CD14-positive monocyte (primary cell): ENCODE results near the gene FHIT. TPM values are rescaled to one million over a fixed set of nuclear protein-coding genes. Genes with fewer than 3 reads are reported as not detected.

Experiments used
- DNase-seq, 3 donors: peaks; one replicate each; pipeline ENCODE4 v3.0.0-alpha.2; 2011 to 2022
- H2AFZ ChIP-seq: 2 replicates; pipeline ENCODE4 v1.6.0; 2012; ENCODE audit warnings: mild to moderate bottlenecking, low read depth, low read length, inconsistent platforms; ENCODE audit not compliant: insufficient read depth, poor library complexity, severe bottlenecking
- H3K27ac ChIP-seq, 2 donors: 1 replicate in 1 of 2; 2 replicates in 1 of 2; pipeline ENCODE4 v1.5.1; 2012 to 2013; ENCODE audit warnings: low read length in 2 of 2, control low read depth in 1 of 2, inconsistent platforms in 1 of 2, low read depth in 1 of 2, mild to moderate bottlenecking in 1 of 2
- H3K27me3 ChIP-seq, 2 donors: one replicate each; pipeline versions ENCODE4 v1.6.0 to v1.6.1; 2011 to 2013; ENCODE audit warnings: low read length in 2 of 2; ENCODE audit not compliant: control insufficient read depth in 2 of 2, insufficient read depth in 2 of 2
- H3K36me3 ChIP-seq, 2 donors: replicated peaks in 1 of 2; 1 replicate in 1 of 2; 2 replicates in 1 of 2; pipeline versions ENCODE4 v1.5.1 to v1.6.1; 2012 to 2013; ENCODE audit warnings: low read length in 2 of 2, control low read depth in 1 of 2, inconsistent platforms in 1 of 2, mild to moderate bottlenecking in 1 of 2; ENCODE audit not compliant: insufficient read depth in 2 of 2, control insufficient read depth in 1 of 2
- H3K4me1 ChIP-seq, 2 donors: 1 replicate in 1 of 2; 2 replicates in 1 of 2; pipeline versions ENCODE4 v1.5.1 to v1.6.1; 2012 to 2013; ENCODE audit warnings: low read length in 2 of 2, control low read depth in 1 of 2, inconsistent platforms in 1 of 2, mild to moderate bottlenecking in 1 of 2, moderate library complexity in 1 of 2; ENCODE audit not compliant: insufficient read depth in 2 of 2, control insufficient read depth in 1 of 2
- H3K4me2 ChIP-seq: replicated peaks from 2 replicates; pipeline ENCODE3; 2012; ENCODE audit warnings: low read length, moderate library complexity, mild to moderate bottlenecking; ENCODE audit not compliant: poor library complexity, severe bottlenecking; ENCODE audit errors: extremely low read depth
- H3K4me3 ChIP-seq, 3 experiments: fragments of 200-600 bp in 1 of 3; sonication (generic) in 1 of 3; replicated peaks in 1 of 3; 1 replicate in 2 of 3; 2 replicates in 1 of 3; pipeline ENCODE4 v1.5.1; 2011 to 2013; ENCODE audit warnings: low read length in 3 of 3, mild to moderate bottlenecking in 3 of 3, control low read depth in 2 of 3, low read depth in 2 of 3, inconsistent platforms in 1 of 3, moderate library complexity in 1 of 3
- H3K79me2 ChIP-seq: 2 replicates; pipeline ENCODE4 v1.6.0; 2012; ENCODE audit warnings: mild to moderate bottlenecking, control low read depth, inconsistent platforms, low read length, moderate library complexity; ENCODE audit not compliant: insufficient read depth
- H3K9ac ChIP-seq: 2 replicates; pipeline ENCODE4 v1.6.0; 2017; ENCODE audit warnings: low read length, mild to moderate bottlenecking; ENCODE audit not compliant: insufficient read depth, poor library complexity, severe bottlenecking
- H3K9me3 ChIP-seq, 2 donors: replicated peaks in 1 of 2; 1 replicate in 1 of 2; 2 replicates in 1 of 2; pipeline versions ENCODE4 v1.5.1 to v1.6.1; 2012 to 2013; ENCODE audit warnings: low read length in 2 of 2, control low read depth in 1 of 2; ENCODE audit not compliant: control insufficient read depth in 1 of 2, insufficient read depth in 1 of 2
- H4K20me1 ChIP-seq: 2 replicates; pipeline ENCODE4 v1.6.0; 2012; ENCODE audit warnings: mild to moderate bottlenecking, low read length, control low read depth, moderate library complexity; ENCODE audit not compliant: insufficient read depth
- H3K27ac Mint-ChIP-seq, 7 donors: one replicate each; pipeline ENCODE4 v1.8.0; 2020; ENCODE audit warnings: mild to moderate bottlenecking in 7 of 7, mixed read lengths in 7 of 7, moderate library complexity in 6 of 7, inconsistent platforms in 2 of 7
- H3K27me3 Mint-ChIP-seq, 3 donors: one replicate each; pipeline ENCODE4 v1.8.0; 2021 to 2022; ENCODE audit warnings: low read depth in 3 of 3, mild to moderate bottlenecking in 3 of 3, mixed read lengths in 3 of 3, moderate library complexity in 3 of 3, inconsistent platforms in 1 of 3
- H3K36me3 Mint-ChIP-seq, 2 donors: one replicate each; pipeline ENCODE4 v1.8.0; 2020; ENCODE audit warnings: mixed read lengths in 2 of 2, inconsistent platforms in 1 of 2, mild to moderate bottlenecking in 1 of 2
- H3K4me1 Mint-ChIP-seq: one replicate; pipeline ENCODE4 v1.8.0; 2020; ENCODE audit warnings: mild to moderate bottlenecking, mixed read lengths
- H3K4me3 Mint-ChIP-seq, 2 donors: one replicate each; pipeline ENCODE4 v1.8.0; 2020; ENCODE audit warnings: mild to moderate bottlenecking in 2 of 2, mixed read lengths in 2 of 2, moderate library complexity in 1 of 2
- H3K9me3 Mint-ChIP-seq, 7 donors: one replicate each; pipeline ENCODE4 v1.8.0; 2020 to 2022; ENCODE audit warnings: mixed read lengths in 7 of 7, mild to moderate bottlenecking in 6 of 7, moderate library complexity in 6 of 7, inconsistent platforms in 2 of 7
- CTCF ChIP-seq: fragments of 200-600 bp; IDR thresholded peaks from one replicate; pipeline ENCODE4 v1.8.0; 2022; ENCODE audit warnings: antibody characterized with exemption, mild to moderate bottlenecking
- WGBS: methylation state at CpG from one replicate; pipeline ENCODE4 v1.1.5; 2013; ENCODE audit warnings: missing lambda C conversion rate; ENCODE audit not compliant: insufficient coverage; 5-methylcytosine and 5-hydroxymethylcytosine counted together
- intact Hi-C, 2 donors: fragments of 100-400 bp; cut with micrococcal nuclease; formaldehyde crosslinking; loops; one replicate each; pipeline versions ENCODE4 v1.15.0 to v1.15.1; 2023
- polyA plus RNA-seq, 3 donors: library from polyadenylated mRNA; depleted of rRNA in 1 of 3; unstranded in 2 of 3; stranded (reverse) in 1 of 3; fragments of 300-500 nt in 2 of 3; fragments of >200 nt in 1 of 3; fragmentation: Illumina TruSeq in 2 of 3; gene quantifications; 1 replicate in 2 of 3; 2 replicates in 1 of 3; pipeline ENCODE4 v1.2.3, GENCODE V29; 2012 to 2021

FHIT gene
- polyA plus RNA-seq, 3 donors: 1.7 to 3.4 (median 3.2) TPM

GRCh38 chr3:59866076-59866475, 1385.2 kb downstream of the FHIT start:
- Mint-ChIP-seq H3K27ac (no peak overlapping the region), H3K36me3 (no peaks in the 10 kb centered on the region), H3K4me1 (peaks cover 8% of the 10 kb centered on the region), H3K9me3 (peaks cover 0 to 15% (median 4%) of the 10 kb centered on the region in 7 donors), H3K27me3 (peaks cover 0 to 2% (median 0%) of the 10 kb centered on the region in 3 donors), H3K4me3 (no peak overlapping the region)
- TF ChIP-seq CTCF: no peak
- Histone ChIP-seq H3K9me3 (peaks cover 0 to 3% of the 10 kb centered on the region in 2 donors), H3K9ac (no peak overlapping the region), H3K36me3 (no peaks in the 10 kb centered on the region), H3K4me1 (peaks cover 0 to 6% of the 10 kb centered on the region in 2 donors), H3K4me2 (no peak overlapping the region), H3K79me2 (no peaks in the 10 kb centered on the region), H3K27me3 (no peaks in the 10 kb centered on the region), H3K4me3 (no peak overlapping the region), H4K20me1 (no peaks in the 10 kb centered on the region), H3K27ac (no peak overlapping the region), H2AFZ (no peak overlapping the region)
- intact Hi-C loops: no loop called here
- 45% methylated on average over 4 of the region's 5 CpGs for WGBS
- peak in 1 of 3 donors; percentile 29 for DNase-seq

DNA sequence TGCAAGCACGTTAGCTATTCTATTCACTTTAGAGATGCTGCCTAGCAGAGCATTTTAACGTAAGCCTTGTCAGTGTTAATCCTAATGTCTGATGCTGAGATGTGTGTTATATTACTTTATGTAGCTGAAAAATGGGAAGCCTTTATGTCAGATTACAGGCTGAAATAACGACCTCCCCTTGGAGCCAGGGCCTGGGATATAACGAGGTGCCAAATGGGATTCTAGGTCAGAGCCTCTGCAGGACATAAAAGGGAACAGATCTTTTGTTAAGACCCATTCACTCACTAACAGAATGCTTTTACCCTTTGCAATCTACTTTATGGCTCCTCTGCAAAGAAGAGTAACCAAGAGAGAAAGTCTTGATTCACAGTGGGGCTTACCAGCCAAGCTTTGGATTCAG, 1385.9 kb downstream of the FHIT start:
- Histone ChIP-seq H3K4me1 (peaks cover 0 to 6% of the 10 kb centered on the region in 2 donors), H3K79me2 (no peaks in the 10 kb centered on the region), H3K9me3 (peaks cover 0 to 3% of the 10 kb centered on the region in 2 donors), H2AFZ (no peak overlapping the region), H3K4me3 (no peak overlapping the region), H3K9ac (no peak overlapping the region), H4K20me1 (no peaks in the 10 kb centered on the region), H3K27me3 (no peaks in the 10 kb centered on the region), H3K27ac (no peak overlapping the region), H3K4me2 (no peak overlapping the region), H3K36me3 (no peaks in the 10 kb centered on the region)
- Mint-ChIP-seq H3K9me3 (peaks cover 0 to 15% (median 4%) of the 10 kb centered on the region in 7 donors), H3K27ac (no peak overlapping the region), H3K27me3 (peaks cover 0 to 2% (median 0%) of the 10 kb centered on the region in 3 donors), H3K4me3 (no peak overlapping the region), H3K36me3 (no peaks in the 10 kb centered on the region), H3K4me1 (peaks cover 8% of the 10 kb centered on the region)
- intact Hi-C loops: no loop called here
- TF ChIP-seq CTCF: no peak
- 100% methylated on average over 1 of the region's 4 CpGs for WGBS
- DNase-seq: no peak
